GM18502 (cell line): ENCODE results near the gene PSME3.
"Not testable (repeated sequence)": the region's sequence is repeated elsewhere in the genome, so short reads cannot be mapped to it uniquely, and the experiment has no call there.

ENCODE experiments used
- ATAC-seq: cut with Tn5 transposase; IDR thresholded peaks from one replicate; pipeline ENCODE4 v1.9.1; 2021; ENCODE audit warnings: mild to moderate bottlenecking; ENCODE audit not compliant: unreplicated experiment, poor library complexity

PSME3 gene

DNA sequence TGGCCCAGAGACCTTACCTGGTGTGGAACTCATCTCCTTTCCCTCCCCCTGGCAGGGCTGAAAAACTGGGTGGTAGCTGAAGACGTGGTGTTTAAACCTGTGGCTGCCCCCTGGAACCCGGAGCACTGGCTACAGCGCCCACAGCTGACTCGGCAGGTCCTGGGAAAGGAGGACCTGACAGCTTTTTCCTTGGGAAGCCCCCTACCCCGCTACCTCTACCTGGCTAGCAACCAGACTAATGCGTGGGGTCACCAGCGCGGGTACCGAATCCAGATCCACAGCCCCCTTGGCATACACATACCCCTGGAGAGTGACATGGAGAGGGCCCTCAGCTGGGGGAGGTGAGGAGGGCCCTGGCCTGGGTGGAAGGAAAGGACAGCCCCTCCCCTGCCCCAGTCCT, 15.8 kb downstream of the PSME3 start:
- ATAC-seq: no peak

DNA sequence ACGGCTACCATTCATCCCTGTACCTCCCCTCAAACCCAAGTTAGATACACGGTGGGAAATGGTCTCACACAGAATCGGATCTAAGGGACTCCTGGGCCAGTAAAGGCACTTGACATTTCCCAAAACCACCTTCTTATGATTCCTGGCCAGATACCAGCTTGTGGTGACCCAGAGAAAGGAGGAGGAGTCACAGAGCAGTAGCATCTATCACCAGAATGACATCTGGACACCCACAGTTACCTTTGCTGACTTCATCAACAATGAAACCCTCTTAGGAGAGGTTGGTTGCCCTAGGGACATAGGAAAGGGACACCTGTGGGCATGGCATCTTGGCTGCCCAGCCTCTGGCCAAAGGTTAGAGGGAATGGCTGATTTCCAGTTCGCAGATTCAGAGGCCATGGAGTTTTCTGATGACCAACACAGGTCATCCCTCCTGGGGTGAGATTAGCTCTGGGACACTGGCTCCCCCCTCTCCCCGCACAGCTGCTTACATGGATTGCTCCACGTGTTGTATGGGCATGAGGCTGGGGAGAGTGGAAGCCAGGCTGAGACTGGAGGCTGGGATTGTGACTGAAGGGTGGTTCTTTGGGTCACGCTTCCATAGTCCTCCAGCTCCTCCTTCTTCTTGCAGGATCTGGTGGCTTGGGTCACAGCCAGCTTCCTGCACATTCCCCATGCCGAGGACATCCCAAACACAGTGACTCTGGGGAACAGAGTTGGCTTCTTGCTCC, 16.4 kb downstream of the PSME3 start:
- no peak for ATAC-seq

DNA sequence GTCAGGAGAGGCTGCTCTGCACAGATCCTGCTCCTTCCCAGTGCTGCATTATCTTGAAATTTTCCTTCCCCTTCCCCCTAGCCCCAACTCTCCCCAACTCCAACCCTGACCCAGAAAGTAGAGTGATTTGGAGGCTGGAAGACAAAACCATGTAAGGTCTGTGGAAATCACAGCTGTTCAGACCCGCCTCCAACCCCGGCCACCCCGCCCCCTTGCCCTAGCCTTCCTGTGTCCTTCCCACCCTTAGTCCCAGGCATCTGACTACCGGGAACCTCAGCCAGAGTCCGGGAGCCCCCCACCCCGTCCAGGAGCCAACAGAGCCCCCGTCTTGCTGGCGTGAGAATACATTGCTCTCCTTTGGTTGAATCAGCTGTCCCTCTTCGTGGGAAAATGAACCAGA, 17.8 kb downstream of the PSME3 start, which contains the start of gene AOC3:
Gene AOC3, plus strand, starts transcription at position 246 of the 400 bp plus-strand sequence. Its CDS starts 145 bp downstream, at position 391.
- ATAC-seq: no peak

DNA sequence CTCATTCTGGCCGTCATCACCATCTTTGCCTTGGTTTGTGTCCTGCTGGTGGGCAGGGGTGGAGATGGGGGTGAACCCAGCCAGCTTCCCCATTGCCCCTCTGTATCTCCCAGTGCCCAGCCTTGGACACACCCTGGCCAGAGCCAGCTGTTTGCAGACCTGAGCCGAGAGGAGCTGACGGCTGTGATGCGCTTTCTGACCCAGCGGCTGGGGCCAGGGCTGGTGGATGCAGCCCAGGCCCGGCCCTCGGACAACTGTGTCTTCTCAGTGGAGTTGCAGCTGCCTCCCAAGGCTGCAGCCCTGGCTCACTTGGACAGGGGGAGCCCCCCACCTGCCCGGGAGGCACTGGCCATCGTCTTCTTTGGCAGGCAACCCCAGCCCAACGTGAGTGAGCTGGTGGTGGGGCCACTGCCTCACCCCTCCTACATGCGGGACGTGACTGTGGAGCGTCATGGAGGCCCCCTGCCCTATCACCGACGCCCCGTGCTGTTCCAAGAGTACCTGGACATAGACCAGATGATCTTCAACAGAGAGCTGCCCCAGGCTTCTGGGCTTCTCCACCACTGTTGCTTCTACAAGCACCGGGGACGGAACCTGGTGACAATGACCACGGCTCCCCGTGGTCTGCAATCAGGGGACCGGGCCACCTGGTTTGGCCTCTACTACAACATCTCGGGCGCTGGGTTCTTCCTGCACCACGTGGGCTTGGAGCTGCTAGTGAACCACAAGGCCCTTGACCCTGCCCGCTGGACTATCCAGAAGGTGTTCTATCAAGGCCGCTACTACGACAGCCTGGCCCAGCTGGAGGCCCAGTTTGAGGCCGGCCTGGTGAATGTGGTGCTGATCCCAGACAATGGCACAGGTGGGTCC, 18.4 kb downstream of the PSME3 start:
- not testable (repeated sequence) for ATAC-seq

DNA sequence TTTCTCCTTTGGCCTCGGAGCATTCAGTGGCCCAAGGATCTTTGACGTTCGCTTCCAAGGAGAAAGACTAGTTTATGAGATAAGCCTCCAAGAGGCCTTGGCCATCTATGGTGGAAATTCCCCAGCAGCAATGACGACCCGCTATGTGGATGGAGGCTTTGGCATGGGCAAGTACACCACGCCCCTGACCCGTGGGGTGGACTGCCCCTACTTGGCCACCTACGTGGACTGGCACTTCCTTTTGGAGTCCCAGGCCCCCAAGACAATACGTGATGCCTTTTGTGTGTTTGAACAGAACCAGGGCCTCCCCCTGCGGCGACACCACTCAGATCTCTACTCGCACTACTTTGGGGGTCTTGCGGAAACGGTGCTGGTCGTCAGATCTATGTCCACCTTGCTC, 19.2 kb downstream of the PSME3 start:
- ATAC-seq: no peak

DNA sequence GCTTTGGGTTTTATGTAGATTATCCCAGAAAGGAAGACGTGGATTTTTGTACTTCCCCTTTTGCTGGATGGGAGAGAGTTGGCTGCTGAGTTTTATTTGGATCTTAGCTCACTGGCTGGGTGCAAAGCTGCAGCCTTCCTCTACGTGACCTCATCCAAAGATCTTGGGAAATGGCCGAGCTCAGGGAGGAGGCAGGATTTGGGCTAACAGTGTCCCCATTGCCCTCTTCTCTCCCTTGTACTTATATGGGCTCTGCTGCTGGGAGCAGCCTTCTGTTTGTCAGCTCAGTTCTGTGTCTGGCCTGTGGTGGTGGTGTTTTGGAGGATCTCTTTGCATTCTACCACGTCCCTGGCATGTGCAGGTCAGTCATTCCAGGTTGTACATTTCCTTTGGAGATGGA, 19.8 kb downstream of the PSME3 start:
- ATAC-seq: no peak

DNA sequence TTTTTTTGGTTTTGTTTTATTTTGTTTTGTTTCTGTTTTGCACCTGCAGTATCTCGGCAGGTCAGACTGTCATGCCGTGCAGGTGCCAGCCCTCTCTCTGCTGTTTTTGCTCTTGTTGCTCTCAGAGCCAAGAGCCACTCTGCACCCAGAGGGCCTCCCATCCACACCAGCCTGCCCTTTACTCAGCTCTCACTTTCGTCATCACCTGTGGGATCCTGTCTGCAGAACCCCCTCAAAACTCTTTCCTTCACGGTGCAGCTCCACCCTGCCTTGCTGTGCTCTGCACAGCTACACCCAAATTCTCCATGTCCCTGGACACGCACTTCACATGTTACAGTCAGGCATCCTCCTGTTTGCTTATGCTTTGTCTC, 20.4 kb downstream of the PSME3 start:
- no peak for ATAC-seq

DNA sequence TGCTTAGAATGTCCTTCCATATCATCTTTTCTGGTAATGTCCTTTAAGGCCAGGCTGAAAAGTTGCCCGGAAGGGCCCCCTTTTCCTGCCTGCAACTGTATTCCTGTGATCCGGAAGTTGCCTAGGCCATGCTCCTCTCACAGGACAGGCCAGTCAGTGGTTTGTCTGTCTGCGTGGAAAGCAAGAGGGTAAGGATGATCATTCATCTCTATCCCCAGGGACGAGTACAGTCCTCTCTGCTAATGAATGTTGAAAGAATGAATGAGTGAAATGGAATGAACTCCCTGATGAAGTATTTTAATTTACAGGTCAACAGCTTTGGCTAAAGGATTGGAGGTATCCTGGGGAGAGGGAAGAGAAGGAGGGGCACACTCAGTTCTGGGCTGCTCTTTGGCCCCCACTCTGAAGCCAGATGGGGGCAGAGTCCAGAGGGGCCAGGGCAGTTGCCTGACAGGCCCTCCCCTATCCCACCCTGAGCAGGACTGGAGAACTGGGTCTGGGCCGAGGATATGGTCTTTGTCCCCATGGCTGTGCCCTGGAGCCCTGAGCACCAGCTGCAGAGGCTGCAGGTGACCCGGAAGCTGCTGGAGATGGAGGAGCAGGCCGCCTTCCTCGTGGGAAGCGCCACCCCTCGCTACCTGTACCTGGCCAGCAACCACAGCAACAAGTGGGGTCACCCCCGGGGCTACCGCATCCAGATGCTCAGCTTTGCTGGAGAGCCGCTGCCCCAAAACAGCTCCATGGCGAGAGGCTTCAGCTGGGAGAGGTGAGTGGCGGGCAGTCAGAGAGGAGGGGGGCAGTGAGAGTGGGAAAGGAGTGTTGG, 21.0 kb downstream of the PSME3 start:
- ATAC-seq: no peak

DNA sequence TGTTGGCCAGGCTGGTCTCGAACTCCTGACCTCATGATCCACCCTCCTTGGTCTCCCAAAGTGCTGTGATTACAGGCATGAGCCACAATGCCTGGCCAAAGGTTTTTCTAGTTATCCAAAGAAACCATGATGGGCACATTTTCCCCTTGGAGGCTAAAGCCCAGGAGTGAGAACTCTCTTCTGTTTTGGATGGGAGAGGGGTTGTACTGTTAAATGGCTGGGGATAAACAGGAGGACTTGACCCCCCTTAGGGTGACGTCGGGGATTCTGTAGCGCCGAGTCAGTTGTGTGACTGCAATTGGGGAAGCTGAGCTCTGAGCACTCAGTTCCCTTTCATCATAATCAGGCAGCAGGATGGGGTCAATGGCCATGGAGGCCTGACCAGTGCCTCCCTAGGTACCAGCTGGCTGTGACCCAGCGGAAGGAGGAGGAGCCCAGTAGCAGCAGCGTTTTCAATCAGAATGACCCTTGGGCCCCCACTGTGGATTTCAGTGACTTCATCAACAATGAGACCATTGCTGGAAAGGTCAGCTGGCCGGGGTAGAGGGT, 21.9 kb downstream of the PSME3 start:
- ATAC-seq: no peak

DNA sequence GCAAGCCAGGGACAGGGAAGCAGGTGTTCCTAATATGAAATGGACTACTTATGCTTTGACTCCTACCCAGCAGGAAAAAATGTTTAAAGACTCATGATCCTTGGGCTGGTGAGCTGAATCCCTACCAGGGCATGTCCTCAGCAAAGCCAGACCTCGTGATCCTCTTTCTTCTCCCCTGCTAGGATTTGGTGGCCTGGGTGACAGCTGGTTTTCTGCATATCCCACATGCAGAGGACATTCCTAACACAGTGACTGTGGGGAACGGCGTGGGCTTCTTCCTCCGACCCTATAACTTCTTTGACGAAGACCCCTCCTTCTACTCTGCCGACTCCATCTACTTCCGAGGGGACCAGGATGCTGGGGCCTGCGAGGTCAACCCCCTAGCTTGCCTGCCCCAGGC, 22.9 kb downstream of the PSME3 start:
- not testable (repeated sequence) for ATAC-seq

DNA sequence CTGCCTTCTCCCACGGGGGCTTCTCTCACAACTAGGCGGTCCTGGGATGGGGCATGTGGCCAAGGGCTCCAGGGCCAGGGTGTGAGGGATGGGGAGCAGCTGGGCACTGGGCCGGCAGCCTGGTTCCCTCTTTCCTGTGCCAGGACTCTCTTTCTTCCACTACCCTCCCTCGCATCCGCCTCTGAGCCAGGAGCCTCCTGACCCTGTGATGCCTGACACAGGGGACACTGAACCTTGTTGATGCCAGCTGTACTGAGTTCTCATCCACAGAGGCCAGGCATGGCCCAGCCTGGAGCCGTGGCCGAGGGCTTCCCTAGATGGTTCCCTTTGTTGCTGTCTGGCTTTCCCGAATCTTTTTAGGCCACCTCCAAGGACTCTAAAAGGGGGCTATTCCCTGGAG, 23.3 kb downstream of the PSME3 start:
- not testable (repeated sequence) for ATAC-seq

DNA sequence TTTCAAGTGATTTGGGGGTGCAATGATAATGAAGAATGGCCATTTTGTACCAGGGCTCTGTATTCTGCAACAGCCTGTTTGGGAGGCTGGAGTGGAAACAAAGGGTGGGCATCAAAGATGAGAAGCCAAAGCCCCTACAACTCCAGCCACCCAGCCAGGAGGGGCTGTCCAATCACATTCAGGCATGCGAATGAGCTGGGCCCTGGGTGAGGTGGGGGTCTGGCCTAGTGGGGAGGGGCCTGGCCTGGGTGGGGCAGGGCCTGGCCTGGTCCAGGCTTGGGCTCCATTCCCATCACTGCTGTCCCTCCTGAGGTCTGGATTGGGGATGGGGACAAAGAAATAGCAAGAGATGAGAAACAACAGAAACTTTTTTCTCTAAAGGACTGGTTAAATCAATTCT, 24.2 kb downstream of the PSME3 start:
- no peak for ATAC-seq

DNA sequence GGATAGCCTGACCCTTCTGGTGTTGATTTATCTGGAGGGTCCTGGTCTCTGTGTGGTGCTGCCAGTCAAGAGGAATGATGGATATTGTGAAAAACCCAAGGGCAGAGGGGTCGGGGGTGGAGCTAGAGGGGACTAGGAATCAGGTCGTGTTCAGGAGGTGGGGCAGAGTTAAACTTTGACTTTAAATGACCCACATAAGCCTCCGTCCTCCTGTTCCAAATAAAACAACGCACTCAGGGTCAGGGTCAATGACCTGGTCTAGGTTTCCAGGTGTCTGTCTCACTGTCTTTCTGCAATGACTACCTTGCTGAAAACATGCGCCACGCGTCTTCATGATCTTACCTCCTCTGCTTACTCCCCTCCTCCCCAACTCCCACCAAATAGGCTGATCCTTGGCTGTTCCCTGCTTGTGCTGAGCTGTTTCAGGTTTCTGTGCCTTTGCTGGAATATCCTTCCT, 32.5 kb downstream of the PSME3 start:
- ATAC-seq: no peak

DNA sequence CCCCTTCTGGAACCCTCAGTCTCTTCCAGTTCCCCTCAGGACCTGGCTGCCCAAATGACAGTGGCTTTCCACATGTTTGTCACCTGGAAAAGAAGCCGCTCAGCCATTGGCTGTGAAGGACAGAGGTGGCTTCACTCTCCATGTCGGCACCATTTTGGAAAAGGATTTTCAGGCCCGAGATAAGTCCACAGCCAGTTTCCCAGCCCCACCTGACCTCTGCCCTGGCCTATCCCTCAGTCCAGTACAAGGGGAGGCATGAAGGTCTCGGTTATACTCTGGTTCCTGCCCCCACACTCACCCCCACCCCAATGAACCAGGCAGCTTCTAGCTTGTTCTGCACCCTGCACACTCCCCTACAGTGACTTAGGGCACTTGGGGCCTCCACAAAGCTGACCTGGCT, 33.0 kb downstream of the PSME3 start:
- ATAC-seq: no peak

DNA sequence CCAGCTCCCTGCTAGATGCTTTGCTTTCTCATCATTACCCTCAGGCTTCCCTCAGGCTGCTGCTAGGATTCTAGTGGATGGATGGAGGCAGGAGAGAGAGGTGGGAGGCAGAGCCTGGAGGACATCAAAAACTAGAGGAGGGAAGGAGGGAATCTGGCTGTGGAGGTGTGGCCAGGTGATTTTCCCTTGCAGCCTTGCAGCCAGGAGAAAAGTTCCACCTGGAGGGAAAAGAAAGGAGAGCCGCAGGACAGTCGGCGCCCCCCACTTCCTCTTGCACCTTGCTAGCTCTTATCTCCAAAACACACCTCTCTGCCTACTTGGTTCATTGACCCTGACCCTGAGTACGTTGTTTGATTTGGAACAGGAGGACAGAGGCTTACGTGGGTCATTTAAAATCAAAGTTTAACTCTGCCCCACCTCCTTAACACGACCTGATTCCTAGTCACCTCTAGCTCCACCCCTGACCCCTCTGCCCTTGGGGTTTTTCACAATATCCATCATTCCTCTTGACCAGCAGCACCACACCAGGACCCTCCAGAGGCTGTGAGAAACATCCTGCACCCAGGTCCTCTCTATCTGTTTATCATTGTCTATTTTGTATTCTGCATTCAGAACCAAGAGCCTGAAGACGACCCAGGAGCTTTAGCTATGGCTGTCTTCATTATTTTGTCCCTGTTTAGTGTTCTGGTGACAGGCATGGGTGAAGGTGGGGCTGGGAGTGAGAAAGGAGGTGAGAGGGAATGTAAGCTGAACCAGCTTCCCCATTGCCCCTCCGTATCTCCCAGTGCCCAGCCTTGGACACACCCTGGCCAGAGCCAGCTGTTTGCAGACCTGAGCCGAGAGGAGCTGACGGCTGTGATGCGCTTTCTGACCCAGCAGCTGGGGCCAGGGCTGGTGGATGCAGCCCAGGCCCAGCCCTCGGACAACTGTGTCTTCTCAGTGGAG, 33.7 kb downstream of the PSME3 start:
- no peak for ATAC-seq

DNA sequence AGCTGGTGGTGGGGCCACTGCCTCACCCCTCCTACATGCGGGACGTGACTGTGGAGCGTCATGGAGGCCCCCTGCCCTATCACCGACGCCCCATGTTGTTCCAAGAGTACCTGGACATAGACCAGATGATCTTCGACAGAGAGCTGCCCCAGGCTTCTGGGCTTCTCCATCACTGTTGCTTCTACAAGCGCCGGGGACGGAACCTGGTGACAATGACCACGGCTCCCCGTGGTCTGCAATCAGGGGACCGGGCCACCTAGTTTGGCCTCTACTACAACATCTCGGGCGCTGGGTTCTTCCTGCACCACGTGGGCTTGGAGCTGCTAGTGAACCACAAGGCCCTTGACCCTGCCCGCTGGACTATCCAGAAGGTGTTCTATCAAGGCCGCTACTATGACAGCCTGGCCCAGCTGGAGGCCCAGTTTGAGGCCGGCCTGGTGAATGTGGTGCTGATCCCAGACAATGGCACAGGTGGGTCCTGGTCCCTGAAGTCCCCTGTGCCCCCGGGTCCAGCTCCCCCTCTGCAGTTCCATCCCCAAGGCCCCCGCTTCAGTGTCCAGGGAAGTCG, 34.6 kb downstream of the PSME3 start:
- ATAC-seq: not testable (repeated sequence)

DNA sequence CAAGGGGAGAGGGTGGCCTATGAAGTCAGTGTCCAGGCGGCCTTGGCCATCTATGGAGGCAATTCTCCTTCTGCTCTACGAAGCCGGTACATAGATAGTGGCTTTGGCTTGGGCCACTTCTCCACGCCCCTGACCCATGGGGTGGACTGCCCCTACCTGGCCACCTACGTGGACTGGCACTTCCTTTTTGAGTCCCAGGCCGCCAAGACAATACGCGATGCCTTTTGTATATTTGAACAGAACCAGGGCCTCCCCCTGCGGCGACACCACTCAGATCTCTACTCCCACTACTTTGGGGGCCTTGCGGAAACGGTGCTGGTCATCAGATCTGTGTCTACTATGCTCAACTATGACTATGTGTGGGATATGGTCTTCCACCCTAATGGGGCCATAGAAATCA, 35.1 kb downstream of the PSME3 start:
- no peak for ATAC-seq

DNA sequence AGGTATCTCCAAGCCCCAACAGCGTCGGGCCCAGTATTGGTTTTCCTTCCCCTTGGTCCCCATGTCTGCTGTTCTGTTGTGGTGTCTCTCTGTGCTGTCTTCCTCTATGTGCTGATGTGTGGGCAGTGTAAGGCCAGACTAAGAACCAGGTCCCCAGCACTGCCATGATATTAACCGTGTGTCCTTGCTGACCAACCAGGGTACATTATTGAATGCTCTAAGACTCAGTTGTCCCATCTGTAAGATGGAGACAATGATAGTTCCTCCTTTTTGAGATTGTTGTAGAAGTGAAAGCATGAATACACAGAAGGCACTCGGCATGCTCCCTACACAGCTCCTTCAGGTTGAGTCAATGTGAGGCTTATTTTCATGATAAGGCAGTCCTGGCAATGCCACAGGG, 38.5 kb downstream of the PSME3 start:
- no peak for ATAC-seq
